Measurements from ENCODE around the gene GNRH2.

DNA sequence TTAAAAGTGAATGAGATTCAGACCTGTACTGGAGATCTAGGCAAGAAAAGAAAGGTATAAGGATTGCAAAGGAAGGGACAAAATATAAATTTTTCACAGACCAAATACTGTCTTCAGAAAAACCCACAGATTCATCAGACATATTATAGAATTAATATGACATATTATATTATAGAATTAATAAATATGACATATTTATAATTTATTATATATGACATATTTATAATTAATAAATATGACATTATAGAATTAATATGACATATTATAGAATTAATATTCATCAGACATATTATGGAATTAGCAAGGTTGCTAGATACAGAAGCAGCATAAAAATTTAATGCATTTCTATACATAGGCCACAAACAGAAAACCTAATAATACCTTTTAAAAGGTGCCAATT lies 44.7 kb upstream of the GNRH2 start:
- TF ChIP-seq, protein P1, sequence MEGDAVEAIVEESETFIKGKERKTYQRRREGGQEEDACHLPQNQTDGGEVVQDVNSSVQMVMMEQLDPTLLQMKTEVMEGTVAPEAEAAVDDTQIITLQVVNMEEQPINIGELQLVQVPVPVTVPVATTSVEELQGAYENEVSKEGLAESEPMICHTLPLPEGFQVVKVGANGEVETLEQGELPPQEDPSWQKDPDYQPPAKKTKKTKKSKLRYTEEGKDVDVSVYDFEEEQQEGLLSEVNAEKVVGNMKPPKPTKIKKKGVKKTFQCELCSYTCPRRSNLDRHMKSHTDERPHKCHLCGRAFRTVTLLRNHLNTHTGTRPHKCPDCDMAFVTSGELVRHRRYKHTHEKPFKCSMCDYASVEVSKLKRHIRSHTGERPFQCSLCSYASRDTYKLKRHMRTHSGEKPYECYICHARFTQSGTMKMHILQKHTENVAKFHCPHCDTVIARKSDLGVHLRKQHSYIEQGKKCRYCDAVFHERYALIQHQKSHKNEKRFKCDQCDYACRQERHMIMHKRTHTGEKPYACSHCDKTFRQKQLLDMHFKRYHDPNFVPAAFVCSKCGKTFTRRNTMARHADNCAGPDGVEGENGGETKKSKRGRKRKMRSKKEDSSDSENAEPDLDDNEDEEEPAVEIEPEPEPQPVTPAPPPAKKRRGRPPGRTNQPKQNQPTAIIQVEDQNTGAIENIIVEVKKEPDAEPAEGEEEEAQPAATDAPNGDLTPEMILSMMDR (IDR thresholded peaks at IDR 0.05; ENCODE audit: low read depth, low read length) = no peak
- no peak for TF ChIP-seq EZH2phosphoT487 (IDR thresholded peaks at IDR 0.05; ENCODE audit: low read depth)
